ENCODE data around the gene CCL24.

- no peak for TF ChIP-seq CTCF (IDR thresholded peaks at IDR 0.05; ENCODE audit: extremely low read depth in 1 of 2, insufficient read depth in 1 of 2, low read depth in 1 of 2, low read length in 2 of 2)
- no peak for TF ChIP-seq MAX (IDR thresholded peaks at IDR 0.05; ENCODE audit: insufficient read depth, insufficient read length)
- TF ChIP-seq POLR2AphosphoS5 (IDR thresholded peaks at IDR 0.05; ENCODE audit: insufficient read depth, low read depth, low read length), result no peak
- no peak for TF ChIP-seq POLR2A (IDR thresholded peaks at IDR 0.05; ENCODE audit: low read depth, low read length)
Measured at GRCh38 chr7:75776295-75776971, 37.2 kb downstream of the CCL24 start.

Measured in endothelial cell of umbilical vein (primary cell).